MCF 10A (cell line): ENCODE measurements around the gene CCSER2. TPM values are rescaled to one million over a fixed set of nuclear protein-coding genes. Genes with fewer than 3 reads are reported as not detected.
"Not testable (repeated sequence)": the region's sequence is repeated elsewhere in the genome, so short reads cannot be mapped to it uniquely, and the experiment has no call there.

Source experiments
- BruUV-seq: library from RNA; stranded (reverse); fragments of 400-500 nt; replicated peaks from 2 replicates; lab custom pipeline; 2021; lab: Mats Ljungman, UMichigan
- CTCF ChIA-PET: fragments of 300-600 bp; sonication (Branson Sonifier 250); formaldehyde crosslinking; extraction: SDS; loops from one replicate; lab custom pipeline; 2021; ENCODE audit warnings: antibody characterized with exemption, inconsistent platforms; lab: Yijun Ruan, JAX
- POLR2A ChIA-PET: fragments of 300-600, 350-650 bp; sonication (Branson Sonifier 250); formaldehyde crosslinking; extraction: SDS; loops from one replicate; lab custom pipeline; 2020; ENCODE audit warnings: antibody characterized with exemption, inconsistent platforms; lab: Yijun Ruan, JAX
- DNase-seq: peaks from one replicate; pipeline ENCODE4 v3.0.0-alpha.2; 2018; ENCODE audit not compliant: unreplicated experiment
- H3K27ac Mint-ChIP-seq: one replicate; pipeline ENCODE4 v1.8.0; 2022; ENCODE audit warnings: mild to moderate bottlenecking, low read depth, mixed read lengths; ENCODE audit not compliant: unreplicated experiment
- H3K27me3 Mint-ChIP-seq: one replicate; pipeline ENCODE4 v1.8.0; 2022; ENCODE audit warnings: mixed read lengths; ENCODE audit not compliant: insufficient read depth, unreplicated experiment
- H3K36me3 Mint-ChIP-seq: one replicate; pipeline ENCODE4 v1.8.0; 2022; ENCODE audit warnings: mild to moderate bottlenecking, moderate library complexity, mixed read lengths; ENCODE audit not compliant: insufficient read depth, unreplicated experiment
- H3K4me1 Mint-ChIP-seq: one replicate; pipeline ENCODE4 v1.8.0; 2022; ENCODE audit warnings: mixed read lengths; ENCODE audit not compliant: insufficient read depth, unreplicated experiment
- H3K4me3 Mint-ChIP-seq: one replicate; pipeline ENCODE4 v1.8.0; 2022; ENCODE audit warnings: mild to moderate bottlenecking, moderate library complexity, mixed read lengths; ENCODE audit not compliant: unreplicated experiment
- H3K9me3 Mint-ChIP-seq: one replicate; pipeline ENCODE4 v1.8.0; 2022; ENCODE audit warnings: mixed read lengths; ENCODE audit not compliant: unreplicated experiment
- CTCF ChIP-seq: fragments of 200-600 bp; IDR thresholded peaks from one replicate; pipeline ENCODE4 v1.8.0; 2022; ENCODE audit warnings: antibody characterized with exemption, mild to moderate bottlenecking; ENCODE audit not compliant: unreplicated experiment
- intact Hi-C: fragments of 100-400 bp; cut with micrococcal nuclease; formaldehyde crosslinking; loops from 2 replicates; pipeline ENCODE4 v1.14.1; 2022
- total RNA-seq: library from RNA; stranded (reverse); gene quantifications from 2 replicates; pipeline ENCODE4 v1.2.3, GENCODE V29; 2022

Gene CCSER2
- total RNA-seq, 1 experiment from 2014 or later: 70.0 TPM

DNA sequence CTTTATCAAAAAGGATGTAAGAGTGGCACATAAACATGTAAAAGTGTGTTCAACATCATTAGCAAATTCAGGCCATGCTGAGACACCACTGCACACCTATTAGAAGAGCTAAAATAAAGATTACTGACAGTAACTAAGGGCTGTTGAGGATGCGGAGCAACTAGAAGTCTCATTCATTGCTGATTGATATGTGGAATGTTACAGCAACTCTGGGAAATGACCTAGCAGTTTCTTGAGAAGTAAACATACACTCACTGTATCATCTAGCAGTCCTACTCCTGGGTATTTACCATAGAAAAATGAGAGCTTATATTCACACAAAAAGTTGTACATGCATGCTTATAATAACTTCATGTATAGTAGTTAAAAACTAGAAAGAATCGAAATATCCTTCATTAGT lies 77.3 kb downstream of the CCSER2 start:
- BruUV-seq: no TSS peak
- H3K27ac Mint-ChIP-seq: no peak overlapping the region
- CTCF ChIA-PET: interaction anchor here (0.7 kb wide), 1 partner anchor 9 kb away, joined by 3 read pairs; no protein-coding TSS in a partner anchor

GRCh38 chr10:84406561-84406960 lies 78.2 kb downstream of the CCSER2 start:
- Mint-ChIP-seq H3K4me1 (peaks cover 6% of the 10 kb centered on the region), H3K27me3 (no peaks in the 10 kb centered on the region), H3K4me3 (no peak overlapping the region), H3K27ac (no peak overlapping the region), H3K36me3 (no peaks in the 10 kb centered on the region), H3K9me3 (no peaks in the 10 kb centered on the region)
- ChIA-PET CTCF (interaction anchor here (0.9 kb wide), 1 partner anchor 130 kb away, joined by 3 read pairs; no protein-coding TSS in a partner anchor), POLR2A (no interaction called here)
- intact Hi-C loops: no loop called here
- no TSS peak for BruUV-seq
- no peak for DNase-seq
- no peak for TF ChIP-seq CTCF

More for the DNA sequence above, 77.3 kb downstream of the CCSER2 start:
- Mint-ChIP-seq H3K4me1 (peaks cover 13% of the 10 kb centered on the region), H3K9me3 (no peaks in the 10 kb centered on the region), H3K4me3 (no peak overlapping the region), H3K27me3 (no peaks in the 10 kb centered on the region), H3K36me3 (no peaks in the 10 kb centered on the region)
- POLR2A ChIA-PET: no interaction called here
- intact Hi-C loops: no loop called here
- DNase-seq: no peak
- no peak for TF ChIP-seq CTCF

DNA sequence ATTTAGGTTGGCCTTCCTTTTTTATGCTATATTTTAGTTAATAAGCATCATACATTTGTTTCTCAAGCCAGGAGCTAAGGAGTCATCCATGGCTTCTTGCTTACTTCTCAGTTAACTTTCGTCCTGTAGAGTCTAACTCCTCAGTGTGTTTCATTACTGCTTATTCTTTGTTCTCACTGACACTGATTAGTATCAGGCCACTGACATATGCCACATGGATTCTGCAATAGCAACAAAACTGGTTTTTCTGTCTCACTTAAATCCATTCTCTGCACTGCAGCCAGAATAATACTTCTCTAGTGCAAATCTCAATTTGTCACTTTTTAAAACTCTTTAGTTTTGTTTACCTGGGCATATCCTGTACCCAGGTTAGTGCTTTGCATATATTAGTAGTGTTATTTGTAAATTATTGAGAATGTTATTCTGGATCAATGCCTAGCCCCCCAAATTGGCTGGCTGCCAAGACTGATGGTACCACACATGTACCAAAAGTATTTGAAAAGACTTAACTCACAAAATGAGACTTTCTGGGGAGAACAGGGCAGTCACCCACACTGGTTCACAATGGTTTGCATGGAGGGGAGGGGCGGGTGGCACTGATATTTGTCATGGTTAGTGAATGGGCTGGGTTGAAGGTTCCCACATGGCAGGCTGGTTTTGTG lies 79.1 kb downstream of the CCSER2 start:
- Mint-ChIP-seq H3K4me1 (no peaks in the 10 kb centered on the region), H3K4me3 (no peak overlapping the region), H3K27ac (no peak overlapping the region), H3K36me3 (no peaks in the 10 kb centered on the region), H3K9me3 (peaks cover 4% of the 10 kb centered on the region), H3K27me3 (no peaks in the 10 kb centered on the region)
- no TSS peak for BruUV-seq
- no peak for DNase-seq
- POLR2A ChIA-PET: no interaction called here
- intact Hi-C loops: no loop called here
- TF ChIP-seq CTCF: no peak
- CTCF ChIA-PET: interaction anchor here (0.9 kb wide), 1 partner anchor 129 kb away, joined by 3 read pairs; no protein-coding TSS in a partner anchor

GRCh38 chr10:84412482-84412881 lies 84.1 kb downstream of the CCSER2 start:
- Mint-ChIP-seq H3K27ac (no peak overlapping the region), H3K9me3 (peaks cover 29% of the 10 kb centered on the region), H3K4me3 (no peak overlapping the region), H3K4me1 (peaks cover 8% of the 10 kb centered on the region), H3K27me3 (no peaks in the 10 kb centered on the region), H3K36me3 (no peaks in the 10 kb centered on the region)
- intact Hi-C loops: no loop called here
- DNase-seq: no peak
- CTCF ChIA-PET: interaction anchor here (0.6 to 0.7 kb wide), 3 partner anchors 145 to 194 kb away, joined by 3 read pairs; no protein-coding TSS in a partner anchor
- POLR2A ChIA-PET: interaction anchor here (0.7 to 1.0 kb wide), 2 partner anchors 28 to 398 kb away, joined by 3 read pairs; no protein-coding TSS in a partner anchor
- BruUV-seq: no TSS peak
- no peak for TF ChIP-seq CTCF

- H3K36me3 Mint-ChIP-seq, BruUV-seq, intact Hi-C loops, DNase-seq, H3K27me3 Mint-ChIP-seq, H3K4me3 Mint-ChIP-seq, POLR2A ChIA-PET, H3K4me1 Mint-ChIP-seq: not testable (repeated sequence)
- H3K9me3 Mint-ChIP-seq: peaks cover 29% of the 10 kb centered on the region
- peak overlapping the region; percentile 42 for H3K27ac Mint-ChIP-seq
- CTCF ChIA-PET: interaction anchor here (0.6 to 1.1 kb wide), 5 partner anchors 17 to 146 kb away, joined by 3 to 8 read pairs (median 4); no protein-coding TSS in a partner anchor
Observed at GRCh38 chr10:84414110-84414509, 85.7 kb downstream of the CCSER2 start.
